GM21447 (cell line): Measurements from ENCODE around the gene DOC2A.
"Not testable (repeated sequence)": the region's sequence is repeated elsewhere in the genome, so short reads cannot be mapped to it uniquely, and the experiment has no call there.

Source experiments
- ATAC-seq: cut with Tn5 transposase; IDR thresholded peaks from one replicate; pipeline ENCODE4 v1.9.1; 2021; ENCODE audit not compliant: unreplicated experiment

The DOC2A gene

DNA sequence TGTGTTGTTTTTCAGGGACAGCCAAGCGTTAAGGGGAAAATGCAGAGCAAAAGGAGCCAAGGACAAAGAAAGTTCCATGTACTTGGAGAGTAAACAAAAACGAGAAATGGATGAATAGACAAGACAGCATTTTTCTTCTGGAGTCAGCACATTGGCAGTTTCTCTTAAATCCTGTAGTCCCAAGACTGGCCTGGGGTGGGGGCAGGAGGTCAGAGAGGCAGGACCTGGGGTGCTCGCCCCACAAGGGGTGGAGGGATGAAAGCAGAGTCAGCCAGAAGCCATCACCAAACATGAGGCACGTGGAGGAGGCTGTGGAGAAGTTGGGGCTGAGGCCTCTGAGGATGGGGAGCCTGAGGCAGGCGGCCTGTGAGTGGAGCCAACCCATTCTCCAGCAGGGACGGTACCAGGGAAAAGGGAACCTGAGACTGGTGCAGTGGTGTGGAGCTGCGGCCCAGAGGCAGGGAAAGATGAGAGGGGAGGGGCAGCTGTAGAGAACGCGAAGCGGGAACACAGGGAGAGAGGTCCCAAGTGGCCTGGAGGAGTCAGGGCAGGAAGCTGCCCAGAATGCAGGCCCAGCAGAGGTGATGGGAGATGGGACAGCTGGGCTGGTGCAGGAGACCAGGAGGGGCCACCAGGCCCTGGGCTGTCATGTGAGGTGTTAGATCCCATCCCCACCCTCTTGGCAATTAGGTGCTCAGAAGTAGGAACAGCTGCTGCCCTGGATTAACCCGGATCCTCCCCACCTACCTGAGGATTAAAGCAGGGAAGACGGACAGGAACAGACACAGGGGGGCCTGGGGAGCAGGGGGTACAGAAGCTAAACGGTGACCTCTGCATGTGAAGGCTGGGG is 17.0 kb upstream of the DOC2A start:
- ATAC-seq, result no peak

DNA sequence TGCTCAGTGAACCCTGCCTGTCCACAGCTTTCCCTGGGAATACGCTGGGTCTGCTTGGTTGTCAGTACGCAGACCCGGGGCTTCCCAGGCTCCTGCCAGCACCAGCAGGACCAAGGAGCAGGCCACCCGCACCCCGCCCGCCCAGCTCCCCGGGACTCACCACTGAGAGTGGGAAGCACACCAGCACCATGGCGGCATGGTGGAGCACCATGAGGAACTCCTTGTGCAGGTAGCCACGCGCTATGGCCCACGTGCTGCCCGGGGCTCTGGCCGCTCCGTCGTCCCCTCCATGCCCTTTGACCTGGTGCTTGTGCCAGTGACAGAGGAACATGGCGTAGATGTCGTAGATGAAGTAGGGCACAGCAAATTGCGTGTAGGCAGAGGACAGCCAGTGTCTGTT is 15.6 kb upstream of the DOC2A start:
- no peak for ATAC-seq

DNA sequence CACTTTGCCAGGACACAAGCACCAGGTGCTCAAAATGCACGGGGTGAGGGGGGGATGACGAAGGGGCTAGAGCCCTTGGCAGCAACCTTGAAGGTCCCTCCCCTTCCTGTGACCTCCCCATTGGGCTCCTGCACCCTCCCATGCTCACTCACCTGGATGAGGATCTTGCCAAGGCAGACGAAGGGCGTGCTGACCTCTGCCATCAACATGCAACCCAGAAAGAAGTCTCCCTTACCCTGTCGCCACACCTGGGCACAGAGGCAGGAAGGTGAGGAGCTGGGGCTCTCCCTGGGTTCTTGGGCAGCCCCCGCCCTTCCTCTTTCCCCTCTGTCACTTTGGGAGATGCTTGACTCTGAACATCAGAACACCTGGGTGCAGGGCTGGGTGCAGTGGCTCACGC is 14.7 kb upstream of the DOC2A start:
- ATAC-seq, result no peak

DNA sequence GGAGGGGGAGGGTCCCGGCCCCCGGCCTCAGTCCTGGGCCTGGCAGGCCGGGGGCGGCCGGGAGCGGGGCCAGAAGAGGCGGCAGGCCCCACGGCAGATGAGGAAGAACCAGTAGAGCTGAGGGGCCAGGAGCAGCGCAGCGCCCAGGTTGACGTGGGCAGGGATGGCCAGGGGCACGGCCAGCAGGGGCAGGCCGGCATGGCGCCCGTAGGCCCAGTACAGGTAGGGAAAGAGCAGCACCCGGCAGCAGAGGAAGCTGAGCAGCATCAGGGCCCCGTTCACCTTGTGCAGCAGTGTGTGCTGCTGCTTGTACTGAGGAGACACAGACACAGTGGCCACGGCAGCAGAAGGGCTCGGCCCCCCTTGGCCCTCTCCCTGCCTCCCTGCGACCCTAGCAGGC is 14.3 kb upstream of the DOC2A start:
- ATAC-seq, result no peak

DNA sequence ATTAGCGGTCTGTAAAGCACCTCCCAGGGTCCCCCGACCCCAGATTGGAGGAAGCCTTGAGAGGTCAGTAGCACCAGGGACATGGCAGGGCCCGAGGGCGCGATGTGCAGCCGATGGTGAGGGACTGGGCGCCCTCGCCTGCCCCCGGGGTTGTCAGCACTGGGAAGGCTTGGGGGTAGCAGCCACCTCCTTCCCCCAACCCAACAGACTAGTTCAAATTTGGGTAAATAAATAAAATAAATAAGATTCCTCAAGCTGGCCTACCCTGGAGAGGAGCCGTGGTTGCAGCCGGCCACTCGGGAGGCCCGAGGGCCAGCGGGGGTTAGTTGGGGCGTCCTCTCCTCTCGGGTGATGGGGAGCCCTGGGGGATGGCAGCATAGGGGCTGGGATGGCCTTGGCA is 13.6 kb upstream of the DOC2A start:
- ATAC-seq, result no peak

DNA sequence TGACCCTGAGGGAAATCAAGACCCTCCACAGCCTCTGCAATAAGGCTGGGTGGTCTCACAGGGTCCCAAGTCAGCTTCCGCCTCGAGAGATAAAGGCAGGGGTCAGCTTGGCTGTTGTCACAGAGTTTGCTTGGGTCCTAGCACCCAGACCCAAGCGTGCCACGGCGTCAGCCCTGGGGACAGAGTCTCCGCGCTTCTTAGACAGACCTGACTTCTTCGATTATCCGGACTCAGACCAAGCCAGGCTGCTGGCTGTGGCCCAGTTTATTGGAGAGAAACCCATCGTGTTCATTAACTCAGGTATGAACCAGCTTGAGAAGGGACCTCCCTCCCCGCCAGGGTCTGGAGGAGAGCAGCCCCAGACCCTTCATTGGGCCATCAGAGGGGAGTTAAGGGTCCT is 12.8 kb upstream of the DOC2A start:
- ATAC-seq, result no peak

DNA sequence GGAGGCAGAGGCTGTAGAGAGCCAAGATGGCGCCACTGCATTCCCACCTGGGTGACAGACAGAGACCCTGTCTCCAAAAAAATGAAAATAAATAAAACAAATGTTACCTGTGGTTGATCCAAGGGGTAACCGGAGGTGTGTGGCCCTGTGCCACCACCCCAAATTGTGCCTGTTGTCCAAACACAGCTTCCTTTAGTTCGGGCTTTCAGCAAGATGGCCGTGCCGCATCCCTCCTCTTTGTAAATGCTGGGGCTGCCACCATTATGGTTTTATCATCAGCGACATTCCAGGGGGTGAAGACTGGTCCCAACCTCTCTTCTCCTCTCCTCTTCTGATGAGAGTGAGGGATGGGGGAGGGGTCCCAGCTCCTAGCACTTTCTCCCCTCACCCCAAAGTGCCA is 12.1 kb upstream of the DOC2A start, which contains the start of gene C16orf92:
Gene C16orf92, plus strand, starts transcription at position 312 of the 400 bp plus-strand sequence. CDS start 143 bp downstream, outside the sequence.
- ATAC-seq, result no peak

DNA sequence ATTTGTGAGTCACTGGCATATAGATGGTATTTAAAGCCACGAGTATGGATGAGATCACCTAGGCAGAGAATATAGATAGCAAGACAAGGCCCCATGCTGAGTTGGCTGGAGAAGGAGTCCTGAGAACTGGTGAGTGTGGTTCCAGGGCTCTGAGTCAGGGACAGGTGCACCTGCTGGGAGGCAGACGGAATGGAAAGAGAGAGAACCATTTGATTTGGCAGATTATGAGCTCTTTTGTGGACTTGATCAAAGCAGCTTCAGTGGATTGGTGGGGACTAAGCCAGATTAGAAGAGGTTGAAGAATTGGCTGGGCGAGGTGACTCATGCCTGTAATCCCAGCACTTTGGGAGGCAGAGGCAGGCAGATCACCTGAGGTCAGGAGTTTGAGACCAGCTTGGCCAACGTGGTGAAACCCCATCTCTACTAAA is 7.9 kb upstream of the DOC2A start:
- no peak for ATAC-seq

DNA sequence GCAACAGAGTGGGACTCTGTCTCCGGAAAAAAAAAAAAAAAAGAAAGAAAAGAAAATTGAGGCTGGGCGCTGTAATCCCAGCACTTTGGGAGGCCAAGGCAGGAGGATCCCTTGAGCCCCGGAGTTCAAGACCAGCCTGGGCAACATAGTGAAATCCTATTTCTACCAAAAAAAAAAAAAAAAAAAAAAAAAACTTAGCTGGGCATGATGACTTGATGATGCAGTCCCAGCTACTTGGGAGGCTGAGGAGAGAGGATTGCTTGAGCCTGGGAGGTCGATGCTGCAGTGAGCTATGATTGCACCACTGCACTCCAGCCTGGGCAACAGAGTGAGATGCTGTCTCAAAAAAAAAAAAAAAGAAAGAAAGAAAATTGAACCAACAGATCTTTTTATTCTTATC is 7.1 kb upstream of the DOC2A start:
- ATAC-seq, result not testable (repeated sequence)

DNA sequence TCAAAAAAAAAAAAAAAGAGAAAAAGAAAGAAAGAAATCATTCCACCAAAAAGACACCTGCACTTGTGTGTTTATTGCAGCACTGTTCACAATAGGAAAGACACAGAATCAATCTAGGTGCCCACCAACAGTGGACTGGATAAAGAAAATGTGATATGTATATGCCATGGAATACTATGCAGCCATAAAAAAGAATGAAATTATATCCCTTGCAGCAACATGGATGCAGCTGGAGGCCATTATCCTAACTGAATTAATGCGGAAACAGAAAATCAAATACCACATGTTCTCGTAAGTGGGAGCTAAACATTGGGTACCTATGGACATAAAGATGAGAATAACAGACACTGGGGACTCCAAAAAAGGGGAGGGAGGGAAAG is 6.4 kb upstream of the DOC2A start:
- no peak for ATAC-seq

DNA sequence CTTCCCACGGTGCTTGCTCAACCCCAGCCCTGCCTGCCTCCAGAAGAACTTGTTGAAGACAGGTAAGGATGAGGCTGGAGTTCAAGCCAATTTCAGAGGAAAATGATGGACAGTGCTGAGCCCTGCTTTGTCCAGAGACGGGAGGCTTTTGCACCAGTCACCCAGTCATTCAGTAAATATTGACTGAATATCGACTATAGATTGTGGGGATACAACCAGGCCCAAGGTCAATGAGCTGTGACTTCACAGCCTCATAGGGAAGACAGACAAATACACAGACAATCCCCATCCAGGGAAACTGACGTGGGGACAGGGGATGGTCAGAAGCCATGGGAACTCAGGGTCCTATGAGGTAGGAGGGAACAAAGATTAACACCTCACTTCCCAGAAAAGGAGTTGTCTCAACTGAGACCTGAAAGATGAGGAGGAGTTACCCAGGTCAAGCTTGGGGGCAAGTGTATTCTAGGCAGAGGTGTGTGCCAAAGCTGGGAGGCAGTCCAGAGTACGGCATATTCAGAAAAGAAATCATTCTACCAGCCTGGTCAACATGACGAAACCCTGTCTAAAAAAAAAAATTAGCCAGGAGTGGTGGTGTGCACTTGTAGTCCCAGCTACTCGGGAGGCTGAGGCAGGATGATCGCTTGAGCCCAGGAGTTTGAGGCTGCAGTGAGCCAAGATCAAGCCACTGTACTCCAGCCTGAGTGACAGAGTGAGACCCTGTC is 5.9 kb upstream of the DOC2A start:
- no peak for ATAC-seq

DNA sequence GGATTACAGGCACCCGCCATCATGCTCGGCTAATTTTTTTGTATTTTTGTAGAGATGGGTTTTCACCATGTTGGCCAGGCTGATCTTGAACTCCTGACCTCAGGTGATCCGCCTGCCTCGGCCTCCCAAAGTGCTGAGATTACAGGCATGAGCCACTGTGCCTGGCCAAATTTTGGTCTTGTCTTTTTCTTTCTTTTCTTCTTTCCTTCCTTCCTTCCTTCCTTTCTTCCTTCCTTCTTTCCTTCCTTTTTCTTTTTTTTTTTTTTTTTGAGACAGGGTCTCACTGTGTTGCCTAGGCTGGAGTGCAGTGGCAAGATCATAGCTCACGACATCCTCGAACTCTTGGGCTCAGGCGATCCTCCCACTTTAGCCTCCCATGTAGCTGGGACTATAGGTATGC is 4.6 kb upstream of the DOC2A start:
- ATAC-seq, result not testable (repeated sequence)

DNA sequence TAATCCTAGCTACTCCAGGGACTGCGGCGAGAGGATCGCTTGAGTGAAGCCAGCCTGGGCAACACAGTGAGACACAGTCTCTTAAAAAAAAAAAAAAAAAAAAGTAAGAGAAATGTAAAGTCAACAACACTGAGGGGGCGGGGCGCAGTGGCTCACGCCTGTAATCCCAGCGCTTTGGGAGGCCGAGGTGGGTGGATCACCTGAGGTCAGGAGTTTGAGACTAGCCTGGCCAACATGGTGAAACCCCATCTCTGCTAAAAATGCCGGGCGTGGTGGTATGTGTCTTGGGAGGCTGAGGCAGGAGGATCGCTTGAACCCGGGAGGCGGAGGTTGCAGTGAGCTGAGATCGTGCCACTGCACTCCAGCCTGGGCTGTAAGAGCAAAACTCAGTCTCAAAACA is 1.8 kb upstream of the DOC2A start:
- ATAC-seq, result not testable (repeated sequence)

DNA sequence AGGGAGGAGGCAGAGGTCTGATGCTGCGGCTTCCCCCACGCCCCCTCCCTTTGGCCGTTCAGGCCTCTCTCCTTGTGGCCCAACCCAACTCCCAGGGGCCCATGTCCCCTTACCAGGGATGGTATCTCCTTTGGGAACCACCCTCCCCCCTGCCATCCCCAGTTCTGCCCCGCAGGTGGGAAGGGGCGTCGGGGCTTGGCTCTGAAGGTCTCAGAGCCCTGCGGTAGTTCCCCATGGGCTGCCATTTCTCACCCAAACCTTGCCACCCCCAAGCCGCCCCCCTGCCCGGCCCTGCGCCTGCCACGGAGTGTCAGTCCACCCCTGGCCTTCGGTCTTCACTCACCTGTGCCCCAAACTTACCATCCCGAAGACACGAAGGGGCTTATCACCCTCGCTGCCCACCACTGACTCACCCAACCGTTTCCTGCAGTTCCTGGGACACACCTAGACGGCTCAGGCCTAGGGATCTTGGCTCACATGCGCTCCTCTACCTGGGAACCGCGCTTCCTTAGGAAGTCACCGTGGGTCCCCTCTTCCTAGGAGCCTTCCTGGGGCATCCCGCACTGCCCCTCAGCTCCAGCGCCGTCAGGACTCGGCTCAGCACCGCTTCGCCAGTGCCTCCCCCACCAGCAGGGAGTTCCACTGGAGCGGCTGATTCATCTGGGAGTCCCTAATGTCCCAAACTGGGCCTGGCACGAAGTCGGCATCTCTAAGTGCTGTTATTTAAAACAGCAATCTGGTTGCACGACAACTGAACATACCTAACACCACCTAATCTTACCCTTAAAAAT is 1.1 kb upstream of the DOC2A start:
- ATAC-seq, result no peak

DNA sequence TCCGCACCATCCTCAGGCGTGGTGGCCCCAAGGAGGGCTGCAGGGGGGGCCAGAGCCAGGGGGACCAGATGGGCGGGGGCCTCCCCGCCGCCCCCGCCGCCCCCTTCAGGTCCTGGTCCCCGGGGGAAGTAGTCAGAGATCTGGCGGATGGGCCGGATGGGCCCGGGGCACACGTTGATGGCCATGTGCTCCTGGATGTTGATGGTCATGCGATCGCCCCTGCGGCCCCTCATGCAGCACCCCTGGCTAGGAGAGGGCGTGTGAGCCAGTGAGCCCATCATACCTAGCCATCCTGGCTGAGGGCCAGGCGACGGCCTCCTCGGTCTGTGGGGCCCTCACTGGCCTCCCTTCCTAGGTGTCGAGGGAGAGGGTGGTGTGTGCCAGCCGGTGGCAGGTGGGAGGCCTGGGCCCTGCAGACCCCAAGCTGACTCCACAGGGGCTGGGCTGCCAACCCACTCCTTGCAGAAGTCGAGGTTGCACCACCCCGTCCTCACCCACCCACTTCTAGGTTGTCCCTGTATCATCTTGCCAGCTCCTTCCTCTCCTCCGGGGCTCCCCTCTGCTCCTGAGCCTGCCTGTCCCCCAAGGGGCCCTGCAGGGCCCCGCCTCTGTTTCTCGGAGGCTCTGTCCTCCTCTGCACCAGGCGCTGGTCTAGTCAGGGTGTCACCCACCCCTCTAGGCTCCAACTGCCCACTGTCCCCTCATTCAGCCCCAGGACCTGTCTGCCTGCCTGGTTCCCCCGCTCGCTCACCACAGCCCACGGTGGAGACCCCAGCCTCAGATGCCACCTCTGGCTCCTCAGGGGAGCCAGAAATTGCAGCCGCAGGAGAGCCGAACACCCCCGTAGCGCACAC is 610 bp downstream of the DOC2A start:
- no peak for ATAC-seq

DNA sequence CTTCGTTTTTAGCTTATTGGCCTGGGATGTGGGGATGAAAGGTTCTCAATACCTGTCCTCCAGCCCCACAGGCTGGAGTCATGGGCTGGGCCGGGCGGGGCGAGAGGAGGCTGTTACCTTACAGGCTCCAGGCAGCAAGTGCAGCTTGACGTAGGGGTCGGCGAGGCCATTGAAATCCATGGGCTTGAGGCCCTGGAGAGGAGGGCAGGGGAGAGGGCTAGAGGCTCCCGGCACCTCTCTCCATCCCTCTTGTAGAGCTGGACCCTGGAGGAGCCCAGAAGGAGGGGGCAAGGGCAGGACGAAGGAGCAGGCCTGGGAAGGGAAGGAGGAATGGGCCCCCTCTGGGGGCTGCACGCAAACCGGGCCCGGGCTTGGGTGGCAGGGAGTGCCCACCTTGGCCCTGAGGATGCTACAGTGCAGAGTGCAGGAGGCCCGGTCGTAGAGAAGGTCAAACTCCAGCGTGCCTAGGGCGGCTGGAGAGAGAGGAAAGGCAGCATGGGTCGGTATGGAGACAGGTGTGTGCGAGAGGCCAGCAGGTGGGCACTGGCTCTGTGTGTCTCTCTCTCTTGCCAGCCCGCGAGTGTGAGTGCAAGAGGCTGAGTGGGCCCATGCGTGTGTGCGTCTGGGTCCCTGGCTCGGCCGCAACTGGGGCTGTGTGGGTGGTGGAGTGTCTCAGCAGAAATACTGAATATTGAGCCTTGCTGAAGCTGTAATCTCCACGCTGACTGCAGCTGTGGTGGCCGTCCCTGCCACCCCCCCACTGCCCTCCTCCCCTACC is 1.6 kb downstream of the DOC2A start:
- no peak for ATAC-seq

DNA sequence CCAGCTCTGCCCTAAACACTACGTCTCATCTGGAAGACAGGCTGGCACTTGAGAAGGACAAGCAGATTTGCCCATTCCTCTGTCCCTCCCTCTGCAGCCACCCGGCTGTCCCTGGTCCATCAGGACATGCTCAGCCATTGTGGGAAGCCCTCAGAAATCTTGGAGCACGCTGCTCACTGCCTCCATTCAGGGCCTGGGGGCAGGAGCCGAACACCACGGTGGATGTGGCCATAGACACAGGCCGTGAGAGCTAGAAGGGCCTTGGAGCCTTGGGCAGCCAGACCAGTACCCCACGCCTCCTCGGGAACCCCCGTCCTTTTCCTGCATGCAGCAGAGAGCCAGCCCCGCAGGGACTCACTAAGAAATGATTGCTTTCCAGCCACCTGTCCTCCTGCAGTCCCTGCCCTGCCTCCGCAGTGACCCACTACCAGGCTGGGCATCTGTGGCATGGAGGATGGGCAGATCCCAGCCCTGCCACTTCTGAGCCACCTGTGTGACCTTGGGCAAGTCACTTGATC is 3.4 kb downstream of the DOC2A start:
- ATAC-seq, result no peak

DNA sequence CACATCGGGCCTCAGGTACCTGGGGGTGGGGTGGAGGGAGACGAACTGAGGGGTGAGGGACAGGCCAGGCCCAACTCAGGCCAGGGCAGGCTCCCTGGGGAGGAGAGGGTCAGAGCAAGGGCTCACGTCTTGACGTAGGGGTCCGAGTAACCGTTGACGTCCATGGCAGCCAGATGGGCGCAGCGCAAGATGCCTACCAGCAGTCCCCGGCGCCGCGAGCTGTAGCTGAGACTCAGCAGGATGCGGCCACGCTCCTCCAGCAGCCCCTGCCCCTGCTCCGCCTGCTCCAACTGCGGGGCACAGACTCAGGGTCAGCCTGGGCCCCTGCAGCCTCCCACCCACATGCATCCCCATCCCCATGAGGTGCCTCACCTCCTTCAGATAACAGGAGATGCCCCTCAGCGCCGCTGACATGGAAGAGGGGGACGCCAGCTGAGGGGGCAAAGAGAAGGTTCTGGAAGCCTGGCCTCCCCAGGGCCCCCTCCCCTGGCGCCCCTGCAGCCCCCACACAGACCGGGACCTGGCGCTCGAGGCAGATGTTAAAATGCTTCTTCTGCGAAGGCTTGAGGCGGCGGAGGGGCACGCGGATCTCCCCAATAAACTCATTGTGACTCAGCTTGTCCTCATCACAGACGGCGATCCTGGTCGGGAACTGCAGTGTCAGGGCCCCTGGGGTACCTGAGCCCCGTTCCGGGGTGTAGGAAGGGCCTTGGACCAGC is 4.0 kb downstream of the DOC2A start:
- ATAC-seq, result no peak

DNA sequence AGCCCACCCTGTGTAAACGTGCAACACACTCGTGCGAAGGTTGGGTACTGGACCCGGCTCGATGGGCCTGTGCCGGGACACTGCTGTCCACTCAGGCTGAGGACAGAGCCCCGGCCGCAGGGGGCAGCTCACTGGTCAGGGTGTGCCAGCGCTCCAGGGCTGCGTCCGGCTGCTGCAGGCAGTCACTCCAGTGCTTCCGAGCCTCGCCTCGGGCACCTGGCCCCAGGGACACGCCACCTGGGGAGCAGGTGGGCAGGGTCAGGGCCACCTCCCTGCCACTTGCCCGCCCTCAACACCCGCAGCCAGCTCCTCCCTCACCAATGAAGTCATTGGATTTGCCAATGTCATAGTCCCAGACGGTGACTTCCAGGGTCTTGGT is 4.7 kb downstream of the DOC2A start:
- ATAC-seq, result no peak
